ENCODE results near the gene KLHL42. TPM values are rescaled to one million over a fixed set of nuclear protein-coding genes. Genes with fewer than 3 reads are reported as not detected.

Gene KLHL42
- total and polyA plus RNA-seq, 7 donors, result 0.94 to 4.6 (median 2.8) TPM

- no peaks in the 10 kb centered on the region for H3K9me3 ChIP-seq
- TF ChIP-seq, protein P1, sequence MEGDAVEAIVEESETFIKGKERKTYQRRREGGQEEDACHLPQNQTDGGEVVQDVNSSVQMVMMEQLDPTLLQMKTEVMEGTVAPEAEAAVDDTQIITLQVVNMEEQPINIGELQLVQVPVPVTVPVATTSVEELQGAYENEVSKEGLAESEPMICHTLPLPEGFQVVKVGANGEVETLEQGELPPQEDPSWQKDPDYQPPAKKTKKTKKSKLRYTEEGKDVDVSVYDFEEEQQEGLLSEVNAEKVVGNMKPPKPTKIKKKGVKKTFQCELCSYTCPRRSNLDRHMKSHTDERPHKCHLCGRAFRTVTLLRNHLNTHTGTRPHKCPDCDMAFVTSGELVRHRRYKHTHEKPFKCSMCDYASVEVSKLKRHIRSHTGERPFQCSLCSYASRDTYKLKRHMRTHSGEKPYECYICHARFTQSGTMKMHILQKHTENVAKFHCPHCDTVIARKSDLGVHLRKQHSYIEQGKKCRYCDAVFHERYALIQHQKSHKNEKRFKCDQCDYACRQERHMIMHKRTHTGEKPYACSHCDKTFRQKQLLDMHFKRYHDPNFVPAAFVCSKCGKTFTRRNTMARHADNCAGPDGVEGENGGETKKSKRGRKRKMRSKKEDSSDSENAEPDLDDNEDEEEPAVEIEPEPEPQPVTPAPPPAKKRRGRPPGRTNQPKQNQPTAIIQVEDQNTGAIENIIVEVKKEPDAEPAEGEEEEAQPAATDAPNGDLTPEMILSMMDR (IDR thresholded peaks at IDR 0.05), result no peak
- DNase-seq (no peak), ATAC-seq (no peak)
- intact Hi-C loops (cut with DNase I), result no loop called here
- H3K36me3 ChIP-seq (ENCODE audit: insufficient read depth in 1 of 2, low read depth in 1 of 2), result no peaks in the 10 kb centered on the region
- 90 to 95% (median 93%) methylated on average over 3 of the region's 3 CpGs for WGBS, 3 donors
- H3K27ac ChIP-seq, result no peak overlapping the region
- no peak overlapping the region for H3K4me3 ChIP-seq
- no peaks in the 10 kb centered on the region for H3K27me3 ChIP-seq (ENCODE audit: insufficient read depth in 3 of 3, low read length in 2 of 3)
- no peaks in the 10 kb centered on the region for H3K4me1 ChIP-seq
Measured at GRCh38 chr12:27771481-27772327, 8.3 kb upstream of the KLHL42 start.

DNA sequence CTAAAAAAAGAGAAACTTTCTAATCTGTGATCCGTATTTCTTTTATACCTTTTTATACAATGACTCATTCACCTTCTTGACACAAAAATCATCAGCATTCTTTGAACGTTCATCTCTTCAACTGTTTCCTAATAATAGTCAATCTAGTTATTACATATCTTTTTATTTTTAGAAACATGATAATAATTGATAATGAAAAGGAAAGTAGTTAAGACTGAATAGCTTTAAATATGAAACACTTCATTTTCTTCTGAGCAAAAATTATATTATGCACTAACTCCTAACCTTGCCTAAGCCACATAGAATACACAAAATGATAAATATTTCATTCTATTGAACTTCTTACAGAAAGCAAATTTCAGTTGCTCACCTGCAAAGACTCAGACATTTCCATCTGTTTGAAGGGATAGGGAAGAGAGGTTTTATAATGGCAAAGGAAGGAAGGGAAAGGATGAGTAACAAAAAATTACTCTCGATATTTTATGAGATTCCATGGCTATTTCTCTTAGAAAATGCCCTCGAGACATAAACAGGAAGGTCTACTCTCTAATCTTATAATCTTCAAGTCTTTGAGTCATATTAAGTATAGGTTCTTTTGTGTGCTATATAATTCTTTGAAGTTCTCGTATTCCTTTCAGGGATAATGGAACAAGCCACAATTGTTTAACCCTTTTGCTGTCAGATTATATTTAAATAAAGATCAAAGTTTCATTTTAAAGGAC, 7.5 kb upstream of the KLHL42 start:
- H3K27ac ChIP-seq, result no peak overlapping the region
- no peak for ATAC-seq
- H3K36me3 ChIP-seq (ENCODE audit: insufficient read depth in 1 of 2, low read depth in 1 of 2), result no peaks in the 10 kb centered on the region
- no peak overlapping the region for H3K4me3 ChIP-seq
- H3K4me1 ChIP-seq, result no peaks in the 10 kb centered on the region
- WGBS, 3 donors, result 51 to 58% (median 54%) methylated on average over 5 of the region's 5 CpGs
- H3K9me3 ChIP-seq, result no peaks in the 10 kb centered on the region
- no peak for DNase-seq
- intact Hi-C loops (cut with DNase I), result no loop called here
- TF ChIP-seq, protein P1 (IDR thresholded peaks at IDR 0.05), result no peak
- no peaks in the 10 kb centered on the region for H3K27me3 ChIP-seq (ENCODE audit: insufficient read depth in 3 of 3, low read length in 2 of 3)

- Histone ChIP-seq H3K4me3 (no peak overlapping the region), H3K9me3 (no peaks in the 10 kb centered on the region), H3K36me3 (ENCODE audit: insufficient read depth in 1 of 2, low read depth in 1 of 2) (no peaks in the 10 kb centered on the region), H3K27ac (no peak overlapping the region), H3K4me1 (peaks cover 9% of the 10 kb centered on the region), H3K27me3 (ENCODE audit: insufficient read depth in 3 of 3, low read length in 2 of 3) (no peaks in the 10 kb centered on the region)
- intact Hi-C loops (cut with DNase I), result loop anchor here in 1 of 2 donors (5.0 kb wide), 1 partner anchor 65 kb away; the partner anchor contains the start of gene MRPS35
- TF ChIP-seq, protein P1 (IDR thresholded peaks at IDR 0.05), result no peak
- ATAC-seq (no peak), DNase-seq (no peak)
- WGBS, 3 donors, result 79 to 84% (median 81%) methylated on average over 5 of the region's 5 CpGs
Measured at GRCh38 chr12:27777141-27777540, 2.9 kb upstream of the KLHL42 start.

- WGBS, 3 donors, result 58 to 79% (median 73%) methylated on average over 1 of the region's 1 CpG
- intact Hi-C loops (cut with DNase I), result loop anchor here in 1 of 2 donors (5.0 kb wide), 1 partner anchor 66 kb away; the partner anchor contains the start of gene MRPS35
- TF ChIP-seq, protein P1 (IDR thresholded peaks at IDR 0.05), result no peak
Measured at GRCh38 chr12:27778206-27778605, 1.8 kb upstream of the KLHL42 start.

More at GRCh38 chr12:27778206-27778605, 1.8 kb upstream of the KLHL42 start:
- no peaks in the 10 kb centered on the region for H3K36me3 ChIP-seq (ENCODE audit: insufficient read depth in 1 of 2, low read depth in 1 of 2)
- no peak overlapping the region for H3K4me3 ChIP-seq
- ATAC-seq (no peak), DNase-seq (no peak)
- H3K4me1 ChIP-seq, result peaks cover 9% of the 10 kb centered on the region
- H3K27ac ChIP-seq, result no peak overlapping the region
- H3K9me3 ChIP-seq, result no peaks in the 10 kb centered on the region
- no peaks in the 10 kb centered on the region for H3K27me3 ChIP-seq (ENCODE audit: insufficient read depth in 3 of 3, low read length in 2 of 3)

All from psoas muscle (tissue), 8 donors.